GM12801 (cell line): ENCODE results near the gene FBN2.

Experiments
- CTCF ChIP-seq: IDR thresholded peaks from one replicate; pipeline ENCODE4 v1.5.1; 2011; ENCODE audit warnings: control low read depth; ENCODE audit not compliant: insufficient read length; ENCODE audit errors: extremely low read depth

The FBN2 gene

GRCh38 chr5:128572051-128572929 is 34.2 kb upstream of the FBN2 start:
- no peak for TF ChIP-seq CTCF

GRCh38 chr5:128566178-128566577 is 28.1 kb upstream of the FBN2 start:
- no peak for TF ChIP-seq CTCF

- no peak for TF ChIP-seq CTCF
These were observed 21.6 kb upstream of the FBN2 start for GRCh38 chr5:128559300-128560297.

GRCh38 chr5:128553747-128554146 is 15.7 kb upstream of the FBN2 start:
- TF ChIP-seq CTCF = no peak

- no peak for TF ChIP-seq CTCF
These were observed 13.4 kb upstream of the FBN2 start for GRCh38 chr5:128551476-128551875.

GRCh38 chr5:128549496-128549895 is 11.5 kb upstream of the FBN2 start:
- TF ChIP-seq CTCF = no peak

GRCh38 chr5:128546658-128547281 is 8.7 kb upstream of the FBN2 start:
- TF ChIP-seq CTCF = no peak
